Measurements from ENCODE around the gene TRMT1L.

- TF ChIP-seq, protein P1, sequence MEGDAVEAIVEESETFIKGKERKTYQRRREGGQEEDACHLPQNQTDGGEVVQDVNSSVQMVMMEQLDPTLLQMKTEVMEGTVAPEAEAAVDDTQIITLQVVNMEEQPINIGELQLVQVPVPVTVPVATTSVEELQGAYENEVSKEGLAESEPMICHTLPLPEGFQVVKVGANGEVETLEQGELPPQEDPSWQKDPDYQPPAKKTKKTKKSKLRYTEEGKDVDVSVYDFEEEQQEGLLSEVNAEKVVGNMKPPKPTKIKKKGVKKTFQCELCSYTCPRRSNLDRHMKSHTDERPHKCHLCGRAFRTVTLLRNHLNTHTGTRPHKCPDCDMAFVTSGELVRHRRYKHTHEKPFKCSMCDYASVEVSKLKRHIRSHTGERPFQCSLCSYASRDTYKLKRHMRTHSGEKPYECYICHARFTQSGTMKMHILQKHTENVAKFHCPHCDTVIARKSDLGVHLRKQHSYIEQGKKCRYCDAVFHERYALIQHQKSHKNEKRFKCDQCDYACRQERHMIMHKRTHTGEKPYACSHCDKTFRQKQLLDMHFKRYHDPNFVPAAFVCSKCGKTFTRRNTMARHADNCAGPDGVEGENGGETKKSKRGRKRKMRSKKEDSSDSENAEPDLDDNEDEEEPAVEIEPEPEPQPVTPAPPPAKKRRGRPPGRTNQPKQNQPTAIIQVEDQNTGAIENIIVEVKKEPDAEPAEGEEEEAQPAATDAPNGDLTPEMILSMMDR (IDR thresholded peaks at IDR 0.05), result no peak
- no peak for TF ChIP-seq POLR2A (IDR thresholded peaks at IDR 0.05)
Observed at GRCh38 chr1:185073725-185074124, 83.0 kb downstream of the TRMT1L start.
